ACC112 (cell line): ENCODE results near the gene S1PR3.

Experiments used
- H2AFZ ChIP-seq: fragments of 200-600 bp; sonication (generic); one replicate; pipeline ENCODE4 v1.6.0; 2017; ENCODE audit warnings: antibody characterized with exemption, low read length; ENCODE audit not compliant: unreplicated experiment
- H3K27ac ChIP-seq: fragments of 200-600 bp; sonication (generic); 2 replicates; pipeline ENCODE4 v1.5.1; 2014; ENCODE audit warnings: low read depth, mild to moderate bottlenecking, antibody characterized with exemption, low read length, moderate library complexity
- H3K27me3 ChIP-seq: fragments of 200-600 bp; sonication (generic); 2 replicates; pipeline ENCODE4 v1.6.1; 2014; ENCODE audit warnings: mild to moderate bottlenecking, antibody characterized with exemption, low read length, moderate library complexity, mixed read lengths; ENCODE audit not compliant: insufficient read depth
- H3K36me3 ChIP-seq: fragments of 200-600 bp; sonication (generic); 2 replicates; pipeline ENCODE4 v1.6.1; 2016; ENCODE audit warnings: mild to moderate bottlenecking, antibody characterized with exemption, low read length, moderate library complexity, mixed read lengths; ENCODE audit not compliant: insufficient read depth
- H3K4me1 ChIP-seq: fragments of 200-600 bp; sonication (generic); one replicate; pipeline ENCODE4 v1.6.1; 2016; ENCODE audit warnings: low read length, mixed read lengths; ENCODE audit not compliant: insufficient read depth, unreplicated experiment, control insufficient read depth
- H3K4me3 ChIP-seq: fragments of 200-600 bp; sonication (generic); 2 replicates; pipeline ENCODE4 v1.5.1; 2014; ENCODE audit warnings: mild to moderate bottlenecking, low read depth, low read length
- H3K79me2 ChIP-seq: fragments of 200-600 bp; sonication (generic); one replicate; pipeline ENCODE4 v1.6.0; 2016; ENCODE audit warnings: low read length; ENCODE audit not compliant: control insufficient read depth, unreplicated experiment, insufficient read depth

S1PR3 gene

GRCh38 chr9:89022001-89022759 is 30.9 kb downstream of the S1PR3 start:
- no peak overlapping the region for H3K27ac ChIP-seq
- no peak overlapping the region for H2AFZ ChIP-seq
- H3K4me3 ChIP-seq = no peak overlapping the region
- no peaks in the 10 kb centered on the region for H3K27me3 ChIP-seq
- H3K79me2 ChIP-seq = no peaks in the 10 kb centered on the region
- H3K4me1 ChIP-seq = peaks cover 28% of the 10 kb centered on the region
- no peaks in the 10 kb centered on the region for H3K36me3 ChIP-seq

GRCh38 chr9:89022902-89023301 is 31.6 kb downstream of the S1PR3 start:
- Histone ChIP-seq H3K4me3 (no peak overlapping the region), H3K36me3 (no peaks in the 10 kb centered on the region), H3K79me2 (no peaks in the 10 kb centered on the region), H3K27ac (peak overlapping the region; percentile 9; the same call in 1 of the 2 replicates), H3K27me3 (no peaks in the 10 kb centered on the region), H2AFZ (no peak overlapping the region), H3K4me1 (peaks cover 28% of the 10 kb centered on the region)

- Histone ChIP-seq H2AFZ (no peak overlapping the region), H3K36me3 (no peaks in the 10 kb centered on the region), H3K27me3 (no peaks in the 10 kb centered on the region), H3K4me1 (peaks cover 28% of the 10 kb centered on the region), H3K27ac (no peak overlapping the region), H3K4me3 (no peak overlapping the region), H3K79me2 (no peaks in the 10 kb centered on the region)
Measured at GRCh38 chr9:89023740-89024139, 32.5 kb downstream of the S1PR3 start.

GRCh38 chr9:89024727-89025126 is 33.5 kb downstream of the S1PR3 start:
- Histone ChIP-seq H3K79me2 (no peaks in the 10 kb centered on the region), H2AFZ (no peak overlapping the region), H3K36me3 (no peaks in the 10 kb centered on the region), H3K27me3 (no peaks in the 10 kb centered on the region), H3K4me3 (no peak overlapping the region), H3K4me1 (peaks cover 28% of the 10 kb centered on the region), H3K27ac (no peak overlapping the region)

GRCh38 chr9:89025553-89025952 is 34.3 kb downstream of the S1PR3 start:
- no peaks in the 10 kb centered on the region for H3K27me3 ChIP-seq
- H2AFZ ChIP-seq = no peak overlapping the region
- no peaks in the 10 kb centered on the region for H3K36me3 ChIP-seq
- peaks cover 25% of the 10 kb centered on the region for H3K4me1 ChIP-seq
- H3K27ac ChIP-seq = no peak overlapping the region
- no peak overlapping the region for H3K4me3 ChIP-seq
- H3K79me2 ChIP-seq = no peaks in the 10 kb centered on the region

GRCh38 chr9:89026876-89027275 is 35.6 kb downstream of the S1PR3 start:
- no peaks in the 10 kb centered on the region for H3K27me3 ChIP-seq
- H3K79me2 ChIP-seq = no peaks in the 10 kb centered on the region
- no peak overlapping the region for H3K4me3 ChIP-seq
- peaks cover 6% of the 10 kb centered on the region; the same call in 1 of the 2 replicates for H3K36me3 ChIP-seq
- H2AFZ ChIP-seq = no peak overlapping the region
- peaks cover 13% of the 10 kb centered on the region for H3K4me1 ChIP-seq
- H3K27ac ChIP-seq = no peak overlapping the region

GRCh38 chr9:89029788-89030187 is 38.5 kb downstream of the S1PR3 start:
- no peaks in the 10 kb centered on the region for H3K27me3 ChIP-seq
- H2AFZ ChIP-seq = no peak overlapping the region
- no peak overlapping the region for H3K4me3 ChIP-seq
- H3K4me1 ChIP-seq = no peaks in the 10 kb centered on the region
- no peaks in the 10 kb centered on the region for H3K79me2 ChIP-seq
- peaks cover 11% of the 10 kb centered on the region; the same call in 1 of the 2 replicates for H3K36me3 ChIP-seq
- H3K27ac ChIP-seq = no peak overlapping the region

GRCh38 chr9:89032173-89032572 is 40.9 kb downstream of the S1PR3 start:
- Histone ChIP-seq H2AFZ (no peak overlapping the region), H3K79me2 (no peaks in the 10 kb centered on the region), H3K36me3 (peaks cover 11% of the 10 kb centered on the region; the same call in 1 of the 2 replicates), H3K4me1 (no peaks in the 10 kb centered on the region), H3K27me3 (no peaks in the 10 kb centered on the region), H3K4me3 (no peak overlapping the region), H3K27ac (no peak overlapping the region)

- peaks cover 11% of the 10 kb centered on the region; the same call in 1 of the 2 replicates for H3K36me3 ChIP-seq
Measured at GRCh38 chr9:89032661-89033060, 41.4 kb downstream of the S1PR3 start.

GRCh38 chr9:89036383-89036782 is 45.1 kb downstream of the S1PR3 start:
- Histone ChIP-seq H2AFZ (no peak overlapping the region), H3K27me3 (no peaks in the 10 kb centered on the region), H3K4me1 (peaks cover 17% of the 10 kb centered on the region), H3K36me3 (peaks cover 10% of the 10 kb centered on the region; the same call in 1 of the 2 replicates), H3K79me2 (no peaks in the 10 kb centered on the region), H3K4me3 (no peak overlapping the region), H3K27ac (no peak overlapping the region)

More at GRCh38 chr9:89032661-89033060, 41.4 kb downstream of the S1PR3 start:
- Histone ChIP-seq H3K4me1 (peaks cover under 1% of the 10 kb centered on the region), H3K27me3 (no peaks in the 10 kb centered on the region), H3K4me3 (no peak overlapping the region), H3K27ac (no peak overlapping the region), H2AFZ (no peak overlapping the region), H3K79me2 (no peaks in the 10 kb centered on the region)

- Histone ChIP-seq H3K79me2 (no peaks in the 10 kb centered on the region), H3K4me3 (no peak overlapping the region), H3K27me3 (no peaks in the 10 kb centered on the region), H3K4me1 (peaks cover 17% of the 10 kb centered on the region), H2AFZ (no peak overlapping the region), H3K27ac (no peak overlapping the region), H3K36me3 (peaks cover 5% of the 10 kb centered on the region; the same call in 1 of the 2 replicates)
Measured at GRCh38 chr9:89036891-89037290, 45.6 kb downstream of the S1PR3 start.
